Epithelial cell of esophagus (primary cell): ENCODE data around the gene PDS5B.

ENCODE experiments used
- DNase-seq: peaks from one replicate; pipeline ENCODE4 v3.0.0; 2010; ENCODE audit warnings: low read depth
- H3K4me3 ChIP-seq: 2 replicates; pipeline ENCODE4 v1.5.1; 2011; ENCODE audit warnings: mild to moderate bottlenecking, low read length, control low read depth
- TF ChIP-seq, protein P1 (sequence below): IDR thresholded peaks from 2 replicates; pipeline ENCODE4 v1.5.1; 2011; ENCODE audit warnings: low read depth, mild to moderate bottlenecking, low read length, control low read depth, inconsistent platforms; ENCODE audit not compliant: insufficient read depth; ENCODE audit errors: missing control alignments

PDS5B gene

GRCh38 chr13:32642858-32643257 is 56.6 kb downstream of the PDS5B start:
- TF ChIP-seq, protein P1, sequence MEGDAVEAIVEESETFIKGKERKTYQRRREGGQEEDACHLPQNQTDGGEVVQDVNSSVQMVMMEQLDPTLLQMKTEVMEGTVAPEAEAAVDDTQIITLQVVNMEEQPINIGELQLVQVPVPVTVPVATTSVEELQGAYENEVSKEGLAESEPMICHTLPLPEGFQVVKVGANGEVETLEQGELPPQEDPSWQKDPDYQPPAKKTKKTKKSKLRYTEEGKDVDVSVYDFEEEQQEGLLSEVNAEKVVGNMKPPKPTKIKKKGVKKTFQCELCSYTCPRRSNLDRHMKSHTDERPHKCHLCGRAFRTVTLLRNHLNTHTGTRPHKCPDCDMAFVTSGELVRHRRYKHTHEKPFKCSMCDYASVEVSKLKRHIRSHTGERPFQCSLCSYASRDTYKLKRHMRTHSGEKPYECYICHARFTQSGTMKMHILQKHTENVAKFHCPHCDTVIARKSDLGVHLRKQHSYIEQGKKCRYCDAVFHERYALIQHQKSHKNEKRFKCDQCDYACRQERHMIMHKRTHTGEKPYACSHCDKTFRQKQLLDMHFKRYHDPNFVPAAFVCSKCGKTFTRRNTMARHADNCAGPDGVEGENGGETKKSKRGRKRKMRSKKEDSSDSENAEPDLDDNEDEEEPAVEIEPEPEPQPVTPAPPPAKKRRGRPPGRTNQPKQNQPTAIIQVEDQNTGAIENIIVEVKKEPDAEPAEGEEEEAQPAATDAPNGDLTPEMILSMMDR, result no peak
- DNase-seq, result no peak
- no peak overlapping the region for H3K4me3 ChIP-seq

DNA sequence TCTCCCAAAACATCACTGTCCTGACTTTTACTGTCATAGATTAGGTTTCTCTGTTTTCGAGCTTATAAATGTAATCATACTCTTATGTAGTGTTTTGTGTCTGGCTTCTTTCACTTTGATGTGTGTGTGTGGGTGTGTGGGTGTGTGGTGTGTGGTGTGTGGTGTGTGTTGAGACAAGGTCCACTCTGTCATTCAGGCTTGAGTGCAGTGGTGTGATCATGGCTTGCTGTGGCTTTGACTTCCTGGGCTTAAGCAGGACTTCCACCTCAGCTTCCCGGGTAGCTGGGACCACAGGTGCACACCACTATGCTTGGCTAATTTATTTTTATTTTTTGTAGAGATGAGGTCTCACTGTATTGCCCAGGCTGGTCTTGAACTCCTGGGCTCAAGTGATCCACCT is 59.6 kb downstream of the PDS5B start:
- no peak for DNase-seq
- TF ChIP-seq, protein P1, result no peak

GRCh38 chr13:32647926-32648325 is 61.7 kb downstream of the PDS5B start:
- no peak overlapping the region for H3K4me3 ChIP-seq
- no peak for DNase-seq
- TF ChIP-seq, protein P1, result no peak

More for the DNA sequence above, 59.6 kb downstream of the PDS5B start:
- H3K4me3 ChIP-seq, result no peak overlapping the region

GRCh38 chr13:32650705-32651311 is 64.6 kb downstream of the PDS5B start:
- H3K4me3 ChIP-seq, result no peak overlapping the region

GRCh38 chr13:32657309-32657708 is 71.1 kb downstream of the PDS5B start:
- TF ChIP-seq, protein P1, result no peak
- H3K4me3 ChIP-seq, result no peak overlapping the region
- no peak for DNase-seq

More at GRCh38 chr13:32650705-32651311, 64.6 kb downstream of the PDS5B start:
- TF ChIP-seq, protein P1, result peak; percentile 85
- DNase-seq, result peak; percentile 77

DNA sequence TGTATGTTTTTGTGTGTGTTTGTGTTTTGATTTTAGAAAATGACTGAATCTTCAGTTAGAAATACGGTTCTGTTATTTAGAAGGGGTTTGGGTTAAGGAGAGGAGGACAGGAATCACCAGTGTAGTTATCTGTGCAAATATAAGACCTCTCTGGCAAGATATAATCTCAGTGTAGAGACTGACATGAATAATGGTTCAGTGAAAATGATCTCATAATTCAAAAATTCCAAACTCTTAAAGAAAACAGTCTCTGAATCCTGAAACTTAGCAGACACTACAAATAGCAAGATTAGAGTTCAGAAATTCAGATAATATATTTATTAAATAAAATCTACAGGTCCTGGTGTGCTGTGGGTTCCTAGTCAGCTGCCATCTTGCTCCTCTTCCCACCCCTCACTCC is 73.5 kb downstream of the PDS5B start:
- TF ChIP-seq, protein P1, result no peak
- no peak for DNase-seq

GRCh38 chr13:32660227-32660626 is 74.0 kb downstream of the PDS5B start:
- TF ChIP-seq, protein P1, result no peak
- H3K4me3 ChIP-seq, result no peak overlapping the region
- no peak for DNase-seq

More for the DNA sequence above, 73.5 kb downstream of the PDS5B start:
- no peak overlapping the region for H3K4me3 ChIP-seq
